GM18517 (cell line): ENCODE data around the gene IRS1.
"Not testable (repeated sequence)": the region's sequence is repeated elsewhere in the genome, so short reads cannot be mapped to it uniquely, and the experiment has no call there.

Experiments
- ATAC-seq: cut with Tn5 transposase; IDR thresholded peaks from one replicate; pipeline ENCODE4 v1.9.1; 2021; ENCODE audit warnings: mild to moderate bottlenecking, moderate library complexity; ENCODE audit not compliant: unreplicated experiment

The IRS1 gene, protein sequence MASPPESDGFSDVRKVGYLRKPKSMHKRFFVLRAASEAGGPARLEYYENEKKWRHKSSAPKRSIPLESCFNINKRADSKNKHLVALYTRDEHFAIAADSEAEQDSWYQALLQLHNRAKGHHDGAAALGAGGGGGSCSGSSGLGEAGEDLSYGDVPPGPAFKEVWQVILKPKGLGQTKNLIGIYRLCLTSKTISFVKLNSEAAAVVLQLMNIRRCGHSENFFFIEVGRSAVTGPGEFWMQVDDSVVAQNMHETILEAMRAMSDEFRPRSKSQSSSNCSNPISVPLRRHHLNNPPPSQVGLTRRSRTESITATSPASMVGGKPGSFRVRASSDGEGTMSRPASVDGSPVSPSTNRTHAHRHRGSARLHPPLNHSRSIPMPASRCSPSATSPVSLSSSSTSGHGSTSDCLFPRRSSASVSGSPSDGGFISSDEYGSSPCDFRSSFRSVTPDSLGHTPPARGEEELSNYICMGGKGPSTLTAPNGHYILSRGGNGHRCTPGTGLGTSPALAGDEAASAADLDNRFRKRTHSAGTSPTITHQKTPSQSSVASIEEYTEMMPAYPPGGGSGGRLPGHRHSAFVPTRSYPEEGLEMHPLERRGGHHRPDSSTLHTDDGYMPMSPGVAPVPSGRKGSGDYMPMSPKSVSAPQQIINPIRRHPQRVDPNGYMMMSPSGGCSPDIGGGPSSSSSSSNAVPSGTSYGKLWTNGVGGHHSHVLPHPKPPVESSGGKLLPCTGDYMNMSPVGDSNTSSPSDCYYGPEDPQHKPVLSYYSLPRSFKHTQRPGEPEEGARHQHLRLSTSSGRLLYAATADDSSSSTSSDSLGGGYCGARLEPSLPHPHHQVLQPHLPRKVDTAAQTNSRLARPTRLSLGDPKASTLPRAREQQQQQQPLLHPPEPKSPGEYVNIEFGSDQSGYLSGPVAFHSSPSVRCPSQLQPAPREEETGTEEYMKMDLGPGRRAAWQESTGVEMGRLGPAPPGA (N-terminal part only)

DNA sequence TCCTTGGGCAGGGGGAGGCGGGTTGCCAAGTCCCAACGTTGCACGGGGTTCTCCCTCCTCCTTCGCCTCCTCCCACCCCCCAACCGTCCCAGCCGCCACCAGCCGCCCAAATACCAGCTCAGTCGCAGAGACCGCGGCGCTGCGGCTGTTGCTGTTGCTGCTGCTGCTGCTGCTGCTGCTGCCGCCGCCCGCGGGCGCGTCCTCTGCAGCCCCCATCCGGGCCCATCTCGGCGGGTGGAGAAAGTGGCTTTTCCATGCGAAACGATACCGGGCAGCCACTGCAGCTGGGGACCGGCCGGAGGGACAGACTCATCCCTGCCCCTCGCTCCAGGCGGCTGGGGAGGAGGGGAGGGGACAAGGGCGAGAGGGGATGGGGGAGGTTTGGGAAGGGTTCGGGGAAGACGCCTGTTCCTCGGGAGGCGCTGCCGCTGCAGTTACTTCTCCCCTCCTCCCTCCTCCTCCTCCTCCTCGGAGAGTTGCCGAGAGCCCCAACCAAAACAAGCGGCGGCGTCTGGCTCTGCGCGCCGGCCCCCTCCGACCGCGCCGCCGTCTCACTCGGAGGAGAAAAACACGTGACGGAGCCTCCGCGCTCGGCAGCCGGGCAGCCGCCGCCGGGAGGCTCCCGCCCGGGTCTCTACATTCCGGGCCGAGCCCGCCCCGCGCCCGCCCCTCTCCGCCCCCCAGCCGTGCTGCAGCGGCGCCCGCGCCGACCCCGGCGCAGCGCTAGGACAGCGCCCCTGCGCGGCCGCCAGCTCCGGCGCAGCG, at the start of gene IRS1:
IRS1 (minus strand) TSS at position 610 of the 765 bp plus-strand sequence. CDS start 1,082 bp downstream, outside the sequence.
- peak; percentile 34 for ATAC-seq

DNA sequence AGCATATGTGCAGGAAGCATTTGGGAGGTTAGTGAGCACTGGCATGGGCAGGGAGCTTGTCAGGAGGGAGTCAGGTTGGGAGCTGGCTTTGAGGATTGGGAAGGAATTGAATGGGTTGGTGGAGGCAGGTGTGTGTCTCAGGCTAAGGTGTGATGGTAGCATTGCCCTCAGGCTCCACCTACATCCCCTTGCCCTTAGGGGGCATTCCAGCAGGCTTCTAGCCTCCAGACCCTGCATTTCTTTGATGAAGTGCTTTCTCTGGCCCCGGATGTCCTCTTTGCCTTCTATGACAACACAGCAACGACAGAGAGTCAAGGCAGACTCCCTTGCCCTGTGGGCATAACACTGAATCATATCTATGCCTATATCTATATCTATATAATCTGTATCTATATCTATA, 49.7 kb upstream of the IRS1 start:
- no peak for ATAC-seq

DNA sequence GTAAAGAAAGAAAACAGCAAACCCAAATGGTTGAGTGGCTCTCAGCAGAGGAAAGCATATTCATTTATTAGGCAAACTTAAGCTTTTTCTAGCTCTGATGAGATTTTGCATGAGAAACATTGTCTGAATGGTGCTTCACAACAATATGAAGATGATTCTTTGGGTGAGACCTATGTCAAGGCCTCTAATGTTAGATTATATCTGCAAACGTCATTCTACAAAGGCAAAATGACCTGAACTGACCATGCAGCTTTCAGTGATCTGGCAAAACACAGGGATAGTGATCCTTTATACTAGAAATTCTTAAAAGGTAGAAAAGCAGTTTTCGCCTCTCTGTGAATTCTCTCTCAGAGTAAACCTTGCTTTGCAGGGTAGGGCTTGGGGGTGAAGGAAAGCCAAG, 47.9 kb upstream of the IRS1 start:
- no peak for ATAC-seq

DNA sequence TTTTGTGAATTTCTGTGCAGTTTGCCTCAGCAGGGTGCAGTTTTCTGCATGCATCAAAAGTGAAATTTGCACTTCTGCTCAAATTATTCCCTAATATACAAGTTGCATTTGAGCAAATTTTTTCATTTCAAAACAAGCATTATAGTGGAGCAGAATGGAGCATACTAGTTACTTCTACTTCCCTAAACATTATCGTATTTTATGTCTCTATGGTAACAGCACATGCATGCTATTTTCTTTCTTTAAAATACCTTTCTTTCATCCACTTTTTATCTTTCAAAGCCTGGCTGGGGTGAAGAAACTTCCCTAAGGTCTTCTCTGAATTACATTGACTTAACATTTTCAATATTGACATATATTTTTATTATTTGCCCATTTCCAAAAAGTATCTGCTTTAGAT, 47.5 kb upstream of the IRS1 start:
- ATAC-seq = no peak

DNA sequence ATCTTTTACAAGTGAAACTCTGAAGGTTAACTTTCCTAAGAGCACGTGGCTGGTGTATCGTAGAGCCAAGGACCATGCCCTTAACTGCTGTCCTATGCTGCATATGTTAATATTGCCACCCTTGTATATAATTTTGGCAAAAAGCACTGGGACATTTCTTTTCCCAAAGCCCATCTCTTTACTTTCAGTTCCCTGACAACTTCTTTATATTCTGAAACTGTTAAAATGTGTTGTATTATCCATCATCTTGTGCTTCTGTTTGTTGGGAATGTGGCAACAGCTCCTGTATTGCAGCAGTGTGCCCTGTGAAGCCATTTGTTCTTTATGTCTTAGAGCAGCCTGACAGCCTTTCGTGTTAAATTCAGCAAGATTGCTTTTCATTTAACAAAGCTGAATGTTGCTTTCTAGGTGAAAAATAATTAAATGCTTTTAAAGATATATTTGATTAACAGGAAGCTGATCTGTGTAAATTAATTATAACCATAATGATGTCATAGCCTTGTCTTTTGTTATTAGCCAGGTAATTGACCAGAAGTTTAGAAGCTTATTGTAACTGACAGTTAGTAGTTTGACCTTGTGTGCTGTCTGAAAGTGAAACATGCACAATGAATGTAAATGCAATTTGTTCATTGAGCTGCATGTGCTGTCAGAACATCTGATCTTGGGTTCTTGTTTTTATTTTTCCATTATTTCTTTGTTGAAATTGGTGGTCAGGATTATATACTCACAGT, 45.9 kb upstream of the IRS1 start:
- ATAC-seq = peak; percentile 55

DNA sequence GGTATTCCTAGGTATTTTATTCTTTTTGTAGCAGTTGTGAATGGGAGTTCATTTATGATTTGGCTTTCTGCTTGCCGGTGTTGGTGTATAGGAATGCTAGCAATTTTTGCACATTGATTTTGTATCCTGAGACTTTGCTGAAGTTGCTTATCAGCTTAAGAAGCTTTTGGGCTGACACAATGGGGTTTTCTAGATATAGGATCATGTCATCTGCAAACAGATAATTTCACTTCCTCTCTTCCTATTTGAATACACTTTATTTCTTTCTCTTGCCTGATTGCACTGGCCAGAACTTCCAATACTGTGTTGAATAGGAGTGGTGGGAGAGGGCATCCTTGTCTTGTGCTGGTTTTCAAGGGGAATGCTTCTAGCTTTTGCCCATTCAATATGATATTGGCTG, 43.4 kb upstream of the IRS1 start:
- not testable (repeated sequence) for ATAC-seq

DNA sequence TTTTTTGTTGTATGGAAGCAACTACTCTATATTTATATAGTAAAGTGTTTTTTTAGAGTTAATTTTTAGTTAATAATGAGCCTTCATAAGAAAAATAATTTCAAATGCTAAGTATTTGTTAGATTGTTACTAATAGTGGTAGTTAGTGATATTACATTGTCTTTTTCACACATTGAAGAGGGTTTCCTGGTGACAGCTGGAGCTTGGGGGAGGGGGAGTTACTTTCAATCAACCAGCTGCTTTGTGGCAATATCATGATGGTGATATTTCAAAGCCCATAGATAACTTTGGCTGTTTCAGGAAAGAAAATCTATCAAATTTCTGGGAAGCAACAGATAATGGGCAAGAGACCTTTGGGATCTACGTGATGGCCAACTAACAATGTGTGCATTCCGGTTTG, 40.3 kb upstream of the IRS1 start:
- no peak for ATAC-seq

DNA sequence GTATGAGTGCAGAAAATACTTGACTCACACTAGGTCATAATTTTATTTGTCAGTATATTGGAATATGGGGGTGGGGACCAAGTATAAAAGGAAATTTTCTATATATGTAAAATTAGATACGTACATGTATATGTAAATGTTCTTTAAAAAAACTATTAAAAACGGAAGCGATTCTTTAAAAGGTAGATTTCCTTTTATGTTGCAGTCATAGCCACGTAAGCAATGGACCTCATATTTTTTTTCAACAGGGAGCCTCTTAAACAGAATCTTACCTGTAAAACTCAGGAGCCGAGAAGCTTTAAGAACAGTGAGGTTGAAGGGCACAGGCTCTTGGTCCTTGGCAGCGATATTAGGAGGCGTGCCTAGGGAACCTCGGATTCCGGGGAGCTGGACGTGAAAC, 39.5 kb upstream of the IRS1 start:
- ATAC-seq = no peak

DNA sequence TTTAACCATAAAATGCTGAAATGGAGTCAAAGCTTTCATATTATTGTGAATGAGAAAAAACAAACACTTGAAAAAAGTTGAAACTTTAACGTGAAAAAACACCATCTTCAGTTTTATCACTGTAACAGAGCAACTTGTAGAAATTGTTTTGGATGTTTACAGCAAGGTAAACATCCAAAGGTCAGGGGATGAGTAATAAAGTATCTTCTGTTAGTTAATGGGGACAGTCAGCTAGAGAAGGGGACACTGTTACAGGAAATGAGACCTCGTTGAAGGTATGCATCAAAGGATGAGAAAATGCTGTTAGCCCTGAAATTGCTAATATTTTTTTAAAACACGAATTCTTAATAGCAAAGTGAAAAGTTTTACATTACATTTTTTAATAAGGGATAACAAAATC, 39.1 kb upstream of the IRS1 start:
- ATAC-seq = no peak

DNA sequence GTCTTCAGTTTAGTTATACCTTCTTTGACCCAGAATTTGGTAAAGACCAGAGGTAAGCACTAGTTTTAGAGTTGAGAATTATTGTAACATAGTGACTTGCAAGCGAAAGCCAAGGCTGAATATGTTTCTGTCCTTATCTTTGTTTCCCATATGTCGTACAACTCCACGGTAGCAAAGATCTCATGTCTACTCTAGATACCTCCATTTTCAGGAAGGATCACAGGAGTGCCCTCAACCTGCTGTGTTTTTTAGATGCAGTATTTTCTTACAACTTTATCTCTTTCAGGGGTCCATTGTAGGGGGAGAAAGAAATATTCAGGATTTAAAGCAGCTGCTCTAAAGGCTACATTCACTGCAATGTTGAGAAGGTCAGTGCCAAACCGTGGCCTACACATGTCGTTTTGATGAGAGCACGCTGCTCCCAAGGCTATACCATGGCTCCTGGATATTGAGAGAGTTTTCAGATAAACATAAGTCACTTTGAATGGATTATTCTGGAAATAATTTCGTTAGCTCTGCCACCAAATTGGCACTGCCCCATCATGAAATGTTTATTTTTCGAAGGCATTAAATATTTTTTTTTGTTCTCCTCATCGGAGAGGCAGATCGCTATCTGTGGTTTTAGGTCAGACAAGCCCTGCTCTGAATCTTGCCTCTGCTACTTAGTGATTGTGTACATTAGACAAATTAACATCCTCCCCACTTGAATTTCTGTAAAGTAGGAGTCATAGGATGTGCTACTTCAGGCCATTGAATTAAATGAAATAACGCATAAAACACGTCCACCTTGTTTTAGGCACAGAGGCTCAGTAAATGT, 38.4 kb upstream of the IRS1 start:
- ATAC-seq = no peak

DNA sequence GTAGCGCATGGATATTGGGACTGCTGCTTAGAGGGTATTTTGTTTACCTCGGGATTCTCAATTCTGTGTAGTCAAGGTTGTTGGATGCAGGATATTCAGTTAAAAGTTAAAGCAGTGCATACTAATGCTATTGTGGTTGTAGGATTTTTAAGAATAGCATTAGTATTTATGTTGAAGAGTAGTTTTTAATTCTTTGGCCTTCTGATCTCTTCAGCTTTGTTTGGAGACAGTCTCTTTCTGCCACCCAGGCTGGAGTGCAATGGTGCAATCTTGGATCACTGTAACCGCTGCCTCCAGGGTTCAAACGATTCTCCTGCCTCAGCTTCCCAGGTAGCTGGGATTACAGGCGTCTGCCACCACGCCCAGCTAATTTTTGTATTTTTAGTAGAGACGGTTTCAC, 37.7 kb upstream of the IRS1 start:
- no peak for ATAC-seq

DNA sequence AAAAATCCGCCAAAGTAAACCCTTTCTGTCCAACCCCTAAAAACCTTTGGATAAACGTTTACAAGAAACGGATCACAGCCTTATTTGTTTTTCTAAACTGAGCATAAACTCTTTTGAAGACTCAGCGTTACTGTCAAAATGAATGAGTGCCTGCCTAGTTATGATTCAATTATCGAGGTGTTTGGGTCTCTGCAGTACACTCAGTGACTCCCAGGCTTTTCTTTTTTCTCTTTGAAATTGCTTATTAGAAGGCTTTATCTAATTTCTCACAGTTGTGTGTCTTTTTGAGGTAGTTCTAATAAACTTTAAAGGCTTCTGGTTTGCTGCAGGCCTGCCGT, 36.9 kb upstream of the IRS1 start:
- peak; percentile 6 for ATAC-seq

DNA sequence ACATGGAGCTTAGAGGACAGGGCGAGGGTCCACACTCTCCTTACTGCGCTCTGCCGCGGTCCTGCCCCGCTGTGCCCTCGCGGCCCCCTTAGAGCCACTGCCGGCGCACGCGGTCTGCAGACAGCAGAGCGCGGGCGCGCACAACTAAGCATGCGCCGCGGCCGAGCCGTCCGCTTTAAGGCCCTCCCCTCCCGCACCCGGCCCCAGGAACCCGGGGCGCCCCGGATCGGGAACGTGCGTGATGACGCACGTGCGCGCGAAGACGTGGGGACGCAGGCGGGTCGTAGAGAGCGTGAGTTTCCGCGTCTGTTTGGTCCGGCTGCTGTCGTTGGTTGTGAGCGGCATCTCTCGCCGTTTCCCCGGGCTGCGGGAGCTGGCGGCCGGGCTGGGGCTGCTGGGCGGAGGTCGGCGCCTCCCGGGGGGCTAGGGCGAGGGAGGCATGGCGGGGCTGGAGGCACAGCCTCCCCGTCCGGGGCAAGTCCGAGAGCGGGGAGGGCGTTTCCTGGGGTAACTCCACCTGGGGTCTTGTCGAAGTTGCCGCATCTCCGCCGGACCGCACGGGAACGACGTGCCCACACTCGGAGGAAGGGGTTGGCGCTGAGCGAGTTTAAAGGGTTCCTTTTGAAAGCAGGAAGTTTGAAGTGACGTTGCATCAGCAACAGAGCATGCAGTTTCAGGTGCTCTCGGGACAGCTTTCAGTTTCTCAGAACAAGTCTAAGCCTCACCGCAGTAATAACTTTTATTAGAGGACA, 36.4 kb upstream of the IRS1 start, which contains the start of gene RHBDD1:
RHBDD1 (plus strand) TSS at position 259 of the 752 bp plus-strand sequence. CDS start 28,640 bp downstream, outside the sequence.
- ATAC-seq = peak; percentile 91

DNA sequence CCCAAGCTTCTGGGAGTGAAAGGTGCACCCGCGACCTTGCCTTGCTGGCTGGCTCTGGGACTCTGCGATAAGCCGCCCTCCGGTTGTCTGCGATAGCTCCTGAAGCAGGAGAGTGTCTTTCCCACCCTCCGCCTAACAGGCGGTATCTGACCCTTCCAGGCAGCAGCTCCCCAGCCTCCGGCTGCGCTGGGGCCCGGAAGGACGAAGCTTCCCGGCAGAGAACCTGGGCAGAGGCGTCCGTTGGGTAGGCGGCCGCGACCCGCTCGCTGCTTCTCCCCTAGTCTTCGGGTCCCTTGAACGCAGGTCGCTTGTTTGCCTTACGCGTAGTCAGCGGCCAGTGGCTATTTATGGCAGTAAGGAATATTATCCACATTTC, 35.8 kb upstream of the IRS1 start:
- peak; percentile 27 for ATAC-seq

DNA sequence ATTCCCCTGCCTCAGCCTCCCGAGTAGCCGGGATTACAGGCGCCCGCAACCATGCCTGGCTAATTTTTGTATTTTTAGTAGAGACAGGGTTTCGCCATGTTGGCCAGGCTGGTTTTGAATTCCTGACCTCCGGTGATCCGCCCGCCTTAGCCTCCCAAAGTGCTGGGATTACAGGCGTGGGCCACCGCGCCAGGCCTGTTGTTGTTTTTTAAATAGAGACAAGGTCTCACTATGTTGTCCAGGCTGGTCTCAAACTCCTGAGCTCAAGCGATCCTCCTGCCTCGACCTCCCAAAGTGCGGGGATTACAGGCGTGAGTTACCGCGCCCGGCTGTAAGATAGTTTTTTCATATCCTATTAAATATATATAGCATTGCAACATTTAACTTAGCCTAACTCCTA, 35.3 kb upstream of the IRS1 start:
- not testable (repeated sequence) for ATAC-seq

DNA sequence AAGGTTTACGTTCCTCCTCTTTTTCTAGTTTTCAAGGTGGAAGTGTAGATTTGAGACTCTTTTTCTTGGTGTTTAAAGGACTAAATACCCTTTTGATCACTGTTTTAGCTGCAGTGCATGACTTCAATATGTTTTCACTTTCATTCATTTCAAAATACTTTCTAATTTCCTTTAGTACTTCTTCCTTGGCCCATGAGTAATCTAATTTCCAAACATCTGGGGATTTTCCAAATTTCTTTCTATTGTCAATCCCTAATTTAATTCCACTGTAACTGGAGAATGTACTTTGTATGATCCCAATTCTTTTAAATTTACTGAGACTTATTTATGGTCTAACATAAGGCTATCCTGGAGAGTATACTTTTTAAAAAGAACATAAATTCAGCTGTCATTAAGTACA, 32.4 kb upstream of the IRS1 start:
- ATAC-seq = no peak

DNA sequence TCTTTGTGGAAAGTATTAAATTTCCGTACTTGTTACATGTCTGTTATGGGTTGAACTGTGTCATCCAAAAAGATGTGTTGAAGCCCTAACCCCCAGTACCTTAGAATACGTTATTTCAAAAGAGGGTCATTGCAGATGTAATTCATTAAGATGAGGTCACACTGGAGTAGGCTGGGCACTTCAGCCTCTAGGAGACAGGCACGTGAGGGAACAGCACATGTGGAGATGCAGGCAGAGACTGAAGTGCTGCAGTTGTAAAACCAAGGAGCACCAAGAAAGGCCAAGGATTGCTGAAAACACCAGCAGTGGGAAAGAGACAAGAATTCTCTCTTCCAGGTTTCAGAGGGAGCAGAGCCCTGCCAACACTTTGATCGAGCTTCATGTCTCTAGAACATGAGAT, 31.6 kb upstream of the IRS1 start:
- ATAC-seq = no peak

DNA sequence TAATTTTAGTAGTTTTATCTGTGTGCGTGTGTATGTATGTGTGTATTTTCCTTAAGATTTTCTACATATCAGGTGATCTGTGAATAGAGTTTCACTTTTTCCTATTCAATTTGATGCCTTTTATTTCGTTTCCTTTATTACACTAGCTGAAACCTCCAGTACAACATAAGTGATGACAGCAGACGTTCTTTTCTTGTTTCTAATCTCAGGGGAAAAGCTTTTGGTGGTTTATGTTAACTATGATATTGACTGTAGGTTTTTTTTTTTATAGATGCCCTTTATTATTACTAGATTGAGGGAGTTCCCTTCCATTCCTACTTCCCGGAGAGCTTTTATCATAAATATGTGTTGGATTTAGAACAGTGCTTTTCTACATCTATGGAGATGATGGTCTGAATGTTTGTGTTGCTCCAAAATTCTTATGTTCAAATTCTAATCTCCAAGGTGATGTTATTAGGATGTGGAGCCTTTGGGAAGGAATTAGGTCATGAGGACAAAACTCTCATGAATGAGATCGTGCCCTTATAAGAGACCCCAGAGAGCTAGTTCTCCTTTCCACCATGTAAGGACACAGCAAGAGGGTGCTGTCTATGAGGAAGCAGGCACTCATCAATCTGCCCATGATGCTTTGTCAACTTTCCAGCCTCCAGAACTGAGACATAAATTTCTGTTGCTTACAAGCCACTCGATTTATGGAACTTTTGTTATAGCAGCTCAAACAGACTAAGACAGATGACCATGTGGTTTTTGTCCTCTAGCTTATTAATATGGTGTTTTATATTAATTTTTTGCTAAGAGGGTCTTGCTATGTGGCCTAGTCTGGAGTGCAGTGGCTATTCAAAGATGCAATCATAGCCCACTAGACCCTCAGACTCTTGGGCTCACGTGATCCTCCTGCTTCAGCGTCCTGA, 30.4 kb upstream of the IRS1 start:
- no peak for ATAC-seq
